Coronary artery (tissue), 2 donors: ENCODE data around the gene FAM174B.

ENCODE experiments used
- DNase-seq: peaks from one replicate; pipeline ENCODE4 v3.0.0-alpha.2; 2017; ENCODE audit warnings: low spot score
- H3K27ac ChIP-seq, 2 donors: fragments of 200-600 bp; sonication (generic); one replicate each; pipeline ENCODE4 v1.5.1; 2016 to 2019
- H3K4me3 ChIP-seq: fragments of 200-600 bp; sonication (generic); 2 replicates; pipeline ENCODE4 v1.5.1; 2016; ENCODE audit warnings: mild to moderate bottlenecking, moderate library complexity
- CTCF ChIP-seq: fragments of 200-600 bp; sonication (generic); IDR thresholded peaks from one replicate; pipeline ENCODE4 v1.5.1; 2019; ENCODE audit warnings: antibody characterized with exemption

Gene FAM174B

GRCh38 chr15:92579931-92580470 lies 75.6 kb downstream of the FAM174B start:
- Histone ChIP-seq H3K27ac (no peak overlapping the region), H3K4me3 (no peak overlapping the region)
- DNase-seq = no peak
- TF ChIP-seq CTCF = no peak

- no peak for TF ChIP-seq CTCF
- peak; percentile 65 for DNase-seq
These were observed 76.1 kb downstream of the FAM174B start for GRCh38 chr15:92579486-92579885.

GRCh38 chr15:92578096-92578835 lies 77.3 kb downstream of the FAM174B start:
- TF ChIP-seq CTCF = no peak
- Histone ChIP-seq H3K27ac (no peak overlapping the region), H3K4me3 (no peak overlapping the region)
- peak; percentile 47 for DNase-seq

More at GRCh38 chr15:92579486-92579885, 76.1 kb downstream of the FAM174B start:
- Histone ChIP-seq H3K4me3 (no peak overlapping the region), H3K27ac (no peak overlapping the region)

GRCh38 chr15:92576597-92577200 lies 78.9 kb downstream of the FAM174B start:
- Histone ChIP-seq H3K27ac (no peak overlapping the region), H3K4me3 (no peak overlapping the region)
- no peak for DNase-seq
- TF ChIP-seq CTCF = no peak

GRCh38 chr15:92574566-92574965 lies 81.0 kb downstream of the FAM174B start:
- Histone ChIP-seq H3K4me3 (no peak overlapping the region), H3K27ac (no peak overlapping the region)
- no peak for DNase-seq
- TF ChIP-seq CTCF = no peak

- Histone ChIP-seq H3K4me3 (no peak overlapping the region), H3K27ac (no peak overlapping the region)
- no peak for DNase-seq
- TF ChIP-seq CTCF = no peak
These were observed 81.4 kb downstream of the FAM174B start for GRCh38 chr15:92574161-92574560.

- Histone ChIP-seq H3K4me3 (no peak overlapping the region), H3K27ac (no peak overlapping the region)
- DNase-seq = no peak
- TF ChIP-seq CTCF = no peak
These were observed 83.8 kb downstream of the FAM174B start for GRCh38 chr15:92571824-92572223.
